Urinary bladder (tissue), 4 donors: ENCODE results near the gene RMND1. TPM values are rescaled to one million over a fixed set of nuclear protein-coding genes. Genes with fewer than 3 reads are reported as not detected.
"Not testable (repeated sequence)": the region's sequence is repeated elsewhere in the genome, so short reads cannot be mapped to it uniquely, and the experiment has no call there.

Experiments used
- DNase-seq: peaks from one replicate; pipeline ENCODE4 v3.0.0-alpha.2; 2015; ENCODE audit errors: extremely low spot score
- H3K27ac ChIP-seq: one replicate; pipeline ENCODE4 v1.5.1; 2013; ENCODE audit warnings: low read depth, mild to moderate bottlenecking, moderate library complexity
- H3K36me3 ChIP-seq: one replicate; pipeline ENCODE4 v1.6.1; 2013; ENCODE audit warnings: mild to moderate bottlenecking, moderate library complexity; ENCODE audit not compliant: insufficient read depth
- H3K4me1 ChIP-seq: one replicate; pipeline ENCODE4 v1.6.1; 2013; ENCODE audit warnings: mild to moderate bottlenecking, moderate library complexity; ENCODE audit not compliant: insufficient read depth
- H3K4me3 ChIP-seq: one replicate; pipeline ENCODE4 v1.5.1; 2013; ENCODE audit warnings: low read depth, low read length
- WGBS: extraction: QIAGEN DNeasy Blood & Tissue Kit; methylation state at CpG from one replicate; pipeline ENCODE4 v1.1.7; 2013; 5-methylcytosine and 5-hydroxymethylcytosine counted together
- polyA plus RNA-seq: library from polyadenylated mRNA; stranded (reverse); fragments of 200-250 nt; gene quantifications from one replicate; pipeline ENCODE4 v1.2.3, GENCODE V29; 2013
- total RNA-seq: library from RNA; depleted of rRNA; stranded (reverse); fragments of >200 nt; gene quantifications from one replicate; pipeline ENCODE4 v1.2.3, GENCODE V29; 2014
- donor health status: healthy with polysubstance abuse.
- donor health status: healthy.

Gene RMND1
- total and polyA plus RNA-seq, 2 donors: 11.2 to 41.1 TPM

- no peaks in the 10 kb centered on the region for H3K36me3 ChIP-seq
- H3K27ac ChIP-seq: peak overlapping the region; percentile 39
- no peak for DNase-seq
- H3K4me1 ChIP-seq: no peaks in the 10 kb centered on the region
- H3K4me3 ChIP-seq: no peak overlapping the region
- 85% methylated on average over 14 of the region's 14 CpGs for WGBS
These were observed 71.7 kb downstream of the RMND1 start for GRCh38 chr6:151379933-151380847.

DNA sequence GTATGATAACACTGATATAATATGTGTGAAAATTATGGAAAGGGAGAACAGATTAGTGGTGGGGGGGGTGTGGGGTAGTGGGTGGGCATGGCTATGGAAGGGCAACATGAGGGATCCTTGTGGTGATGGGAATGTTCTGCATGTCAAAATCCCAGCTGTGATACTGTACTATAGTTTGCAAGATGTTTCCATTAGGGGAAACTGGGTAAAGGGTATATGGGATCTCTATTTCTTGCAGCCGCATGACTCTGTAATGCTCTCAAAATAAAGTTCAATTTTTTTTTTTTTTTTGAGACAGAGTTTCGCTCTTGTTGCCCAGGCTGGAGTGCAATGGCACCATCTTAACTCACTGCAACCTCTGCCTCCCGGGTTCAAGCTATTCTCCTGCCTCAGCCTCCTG, 74.8 kb downstream of the RMND1 start:
- no peak for DNase-seq
- Histone ChIP-seq H3K4me1 (no peaks in the 10 kb centered on the region), H3K27ac (no peak overlapping the region), H3K36me3 (no peaks in the 10 kb centered on the region), H3K4me3 (no peak overlapping the region)
- 80% methylated on average over 3 of the region's 3 CpGs for WGBS

DNA sequence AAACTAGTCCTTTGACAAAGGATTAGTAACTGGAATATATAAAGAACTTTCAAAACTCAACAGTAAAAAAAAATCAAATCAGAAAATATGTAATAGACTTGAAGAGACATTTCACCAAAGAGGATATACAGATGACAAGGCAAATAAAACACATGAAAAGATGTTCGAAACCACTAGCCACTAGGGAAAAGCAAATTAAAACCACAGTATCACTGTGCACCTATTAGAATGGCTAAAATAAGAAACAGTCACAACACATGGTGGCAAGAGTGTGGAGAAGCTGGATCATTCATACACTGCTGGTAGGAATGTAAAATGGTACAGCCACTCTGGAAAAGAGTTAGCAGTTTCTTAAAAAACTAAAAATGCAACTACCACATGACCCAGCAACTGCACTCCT, 75.5 kb downstream of the RMND1 start:
- 89% methylated on average over 1 of the region's 1 CpG for WGBS
- H3K36me3 ChIP-seq: no peaks in the 10 kb centered on the region
- H3K4me1 ChIP-seq: no peaks in the 10 kb centered on the region
- H3K27ac ChIP-seq: no peak overlapping the region
- H3K4me3 ChIP-seq: no peak overlapping the region
- DNase-seq: no peak

DNA sequence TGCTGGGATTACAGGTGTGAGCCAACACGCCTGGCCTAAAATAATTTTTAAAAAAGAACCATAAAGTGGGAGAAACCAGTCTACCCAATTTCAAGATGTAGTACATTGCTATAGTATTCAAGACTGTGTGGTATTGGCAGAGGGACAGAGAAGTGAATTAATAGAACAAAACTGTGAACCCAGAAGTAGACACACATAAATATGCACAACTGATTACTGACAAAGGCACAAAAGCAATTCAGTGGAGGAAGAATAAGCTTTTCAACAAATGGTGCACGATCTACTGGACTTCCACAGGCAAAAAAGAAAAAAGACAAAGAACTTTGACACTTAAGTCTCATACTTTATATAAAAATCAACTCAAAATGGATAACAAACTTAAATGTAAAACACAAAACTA, 76.1 kb downstream of the RMND1 start:
- 97% methylated on average over 2 of the region's 2 CpGs for WGBS

DNA sequence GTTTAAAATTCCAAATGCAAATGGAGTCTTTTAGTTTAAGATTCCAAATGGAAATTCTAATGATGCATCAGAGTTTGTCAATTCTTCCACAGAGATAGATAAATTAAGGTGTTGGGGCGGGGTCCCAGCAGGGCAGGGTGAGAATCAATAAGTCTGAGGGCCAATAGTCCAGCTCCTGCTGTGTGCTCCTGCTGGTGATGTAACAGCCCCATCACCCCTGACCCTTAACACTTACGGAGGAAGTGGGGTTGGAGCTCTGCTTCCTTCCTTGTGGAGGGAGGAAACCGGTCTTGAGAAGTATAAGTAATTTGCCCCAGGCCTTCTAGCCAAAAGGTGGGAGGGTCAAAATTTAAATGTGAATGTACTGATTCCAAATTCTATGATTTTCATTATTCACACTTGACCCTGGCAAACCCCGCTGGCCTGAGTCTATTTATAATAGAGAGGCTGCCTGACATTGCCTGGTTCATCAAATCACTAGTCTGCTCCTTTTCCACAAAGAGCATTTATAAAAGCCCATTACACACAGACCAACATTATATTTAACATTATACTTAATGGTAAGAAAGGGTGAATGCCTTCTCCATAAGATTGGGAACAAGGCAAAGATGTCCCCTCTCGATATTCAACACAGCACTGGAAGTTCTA, 77.8 kb downstream of the RMND1 start:
- WGBS: 81% methylated on average over 5 of the region's 5 CpGs
- H3K4me3 ChIP-seq: no peak overlapping the region
- no peak for DNase-seq
- no peaks in the 10 kb centered on the region for H3K36me3 ChIP-seq
- H3K4me1 ChIP-seq: no peaks in the 10 kb centered on the region
- H3K27ac ChIP-seq: no peak overlapping the region

More for the DNA sequence above, 76.1 kb downstream of the RMND1 start:
- Histone ChIP-seq H3K4me3 (no peak overlapping the region), H3K27ac (no peak overlapping the region), H3K36me3 (no peaks in the 10 kb centered on the region), H3K4me1 (no peaks in the 10 kb centered on the region)
- no peak for DNase-seq

DNA sequence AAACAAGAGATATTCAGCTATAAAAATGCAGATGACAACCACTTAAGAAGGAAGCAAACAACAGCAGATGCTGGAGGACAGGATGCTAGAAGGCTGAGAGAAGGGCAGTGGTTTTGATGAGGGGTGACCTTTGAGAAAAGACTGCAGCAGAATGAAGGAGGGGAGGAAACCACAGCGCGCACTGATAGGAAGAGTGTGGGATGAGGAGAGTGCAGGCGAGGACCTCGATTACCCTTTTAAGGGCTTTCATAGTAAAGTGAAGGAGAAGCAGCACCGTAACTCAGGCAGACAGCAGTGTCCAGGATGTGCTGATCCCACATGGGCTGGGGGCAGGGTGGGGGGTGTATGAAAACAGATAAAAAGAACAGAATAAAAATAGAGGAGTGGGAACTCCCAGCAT, 79.8 kb downstream of the RMND1 start:
- H3K36me3 ChIP-seq: no peaks in the 10 kb centered on the region
- no peak overlapping the region for H3K4me3 ChIP-seq
- DNase-seq: no peak
- no peaks in the 10 kb centered on the region for H3K4me1 ChIP-seq
- 86% methylated on average over 5 of the region's 5 CpGs for WGBS
- no peak overlapping the region for H3K27ac ChIP-seq

DNA sequence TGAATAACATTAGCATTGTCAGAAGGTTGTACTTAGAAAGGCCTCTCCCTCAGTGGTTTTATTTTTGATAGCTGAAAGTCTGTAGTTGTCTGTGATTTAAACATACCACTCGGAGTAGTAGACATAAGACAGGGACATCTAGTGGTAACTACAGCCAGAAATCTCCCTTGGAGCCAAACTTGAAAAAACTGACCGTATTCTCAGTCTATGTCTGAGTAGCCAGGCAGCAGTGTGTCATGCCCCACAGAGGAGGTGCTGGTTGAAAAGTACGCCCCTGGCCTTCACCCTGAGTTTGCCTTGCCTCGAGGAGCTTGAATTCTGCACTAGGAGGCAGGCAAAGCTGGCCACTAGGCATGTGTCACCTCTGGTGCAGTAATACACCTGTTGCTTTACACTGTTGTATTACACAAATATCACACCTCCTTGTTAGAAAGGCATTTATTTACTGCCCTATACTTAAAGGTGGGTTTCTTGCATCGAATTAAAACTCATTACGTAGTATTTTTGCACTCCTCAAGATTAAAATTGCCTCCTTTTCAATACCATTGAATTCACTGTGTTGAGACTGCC, 81.3 kb downstream of the RMND1 start:
- H3K27ac ChIP-seq: no peak overlapping the region
- no peak overlapping the region for H3K4me3 ChIP-seq
- H3K4me1 ChIP-seq: no peaks in the 10 kb centered on the region
- no peaks in the 10 kb centered on the region for H3K36me3 ChIP-seq
- DNase-seq: no peak
- 72% methylated on average over 6 of the region's 6 CpGs for WGBS

DNA sequence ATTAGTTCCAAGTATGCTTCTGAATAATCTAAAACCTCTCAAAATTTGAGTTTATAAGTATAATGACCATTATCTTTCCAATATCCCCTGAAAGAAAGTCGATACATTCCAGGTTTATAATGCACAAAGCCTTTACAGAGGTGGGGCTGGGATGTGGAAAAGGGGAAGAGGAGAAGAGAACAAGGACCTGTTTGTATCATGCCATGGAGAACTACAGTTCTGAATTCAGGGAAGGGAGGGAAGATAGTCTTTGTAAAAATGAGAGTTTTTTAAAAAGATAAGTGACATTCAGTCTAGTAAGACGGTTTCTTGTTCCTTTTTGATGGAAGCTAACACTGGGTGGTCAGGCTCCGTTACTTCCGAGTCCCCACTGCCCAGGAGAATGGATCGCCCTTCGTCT, 86.7 kb downstream of the RMND1 start:
- 94% methylated on average over 6 of the region's 6 CpGs for WGBS

DNA sequence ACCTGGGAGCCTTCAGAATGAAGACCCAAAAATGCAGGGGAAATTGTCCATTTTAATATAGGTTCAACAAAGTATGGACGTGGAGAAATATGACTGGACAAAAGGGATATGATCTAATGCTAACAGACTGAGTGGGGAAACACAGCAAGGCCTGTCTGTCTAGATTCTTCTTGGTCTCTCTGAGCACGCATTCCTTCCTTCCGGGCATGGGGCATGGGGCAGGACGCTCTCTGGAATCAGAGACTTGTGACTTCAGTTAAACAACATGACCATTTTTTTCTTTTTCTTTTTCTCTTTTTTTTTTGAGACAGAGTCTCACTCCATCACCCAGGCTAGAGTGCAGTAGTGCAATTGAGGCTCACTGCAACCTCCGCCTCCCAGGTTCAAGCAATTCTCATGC, 92.4 kb downstream of the RMND1 start:
- 91% methylated on average over 5 of the region's 5 CpGs for WGBS
- no peak for DNase-seq
- no peaks in the 10 kb centered on the region for H3K4me1 ChIP-seq
- no peak overlapping the region for H3K27ac ChIP-seq
- no peaks in the 10 kb centered on the region for H3K36me3 ChIP-seq
- no peak overlapping the region for H3K4me3 ChIP-seq

More for the DNA sequence above, 86.7 kb downstream of the RMND1 start:
- DNase-seq: no peak
- Histone ChIP-seq H3K36me3 (no peaks in the 10 kb centered on the region), H3K4me1 (no peaks in the 10 kb centered on the region), H3K4me3 (no peak overlapping the region), H3K27ac (no peak overlapping the region)

GRCh38 chr6:151358475-151358874, 93.5 kb downstream of the RMND1 start:
- WGBS: 87% methylated on average over 3 of the region's 3 CpGs
- DNase-seq: no peak
- Histone ChIP-seq H3K36me3 (no peaks in the 10 kb centered on the region), H3K4me1 (no peaks in the 10 kb centered on the region), H3K27ac (no peak overlapping the region), H3K4me3 (no peak overlapping the region)

DNA sequence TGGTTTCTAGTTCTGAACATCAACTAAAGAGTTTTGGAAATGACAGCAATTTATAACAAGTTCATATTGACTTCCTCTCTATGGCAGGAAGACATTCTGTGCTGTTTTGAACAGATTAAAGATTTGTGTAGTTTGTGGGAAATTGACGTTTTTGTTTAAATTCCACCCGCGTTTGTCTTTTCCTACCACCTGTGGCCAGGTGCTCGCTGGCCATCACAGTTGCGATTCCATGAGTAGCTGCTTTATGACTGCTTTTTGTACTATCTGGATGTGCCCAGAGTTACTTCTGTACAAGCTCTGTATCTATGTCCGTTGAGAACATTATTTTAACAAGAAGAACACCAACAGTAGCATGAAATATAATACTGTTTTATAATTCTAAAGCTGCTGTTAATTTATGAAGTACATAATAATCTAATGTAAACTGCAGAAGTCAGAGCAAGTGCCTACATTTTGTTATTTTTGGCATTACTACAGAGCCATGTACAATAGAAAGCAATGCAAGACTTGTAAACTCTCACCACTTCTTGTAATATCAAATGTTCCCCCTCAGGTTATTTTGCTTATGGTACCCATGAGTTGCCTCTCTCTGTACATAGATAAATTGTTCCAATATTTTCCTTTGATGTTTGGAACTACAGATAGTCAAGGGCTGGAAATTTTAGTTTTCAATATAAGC, 94.0 kb downstream of the RMND1 start:
- DNase-seq: no peak
- Histone ChIP-seq H3K27ac (no peak overlapping the region), H3K36me3 (no peaks in the 10 kb centered on the region), H3K4me1 (no peaks in the 10 kb centered on the region), H3K4me3 (no peak overlapping the region)
- 75% methylated on average over 6 of the region's 6 CpGs for WGBS

GRCh38 chr6:151356983-151357382, 94.9 kb downstream of the RMND1 start:
- WGBS: 88% methylated on average over 6 of the region's 6 CpGs
- not testable (repeated sequence) for H3K27ac ChIP-seq, H3K36me3 ChIP-seq, H3K4me1 ChIP-seq, H3K4me3 ChIP-seq, DNase-seq
